OCI-LY7 (cell line): Measurements from ENCODE around the gene VAC14. TPM values are rescaled to one million over a fixed set of nuclear protein-coding genes. Genes with fewer than 3 reads are reported as not detected.
A peak's percentile ranks its signal among the peaks of the same experiment; 100 is the strongest.

Source experiments
- BruUV-seq: library from RNA; stranded (reverse); fragments of 400-500 nt; replicated peaks from 2 replicates; lab custom pipeline; 2021; lab: Mats Ljungman, UMichigan
- CTCF ChIA-PET: fragments of 300-600 bp; sonication (Branson Sonifier 250); formaldehyde crosslinking; loops from one replicate; lab custom pipeline; 2022; ENCODE audit warnings: antibody characterized with exemption; ENCODE audit not compliant: unreplicated experiment; lab: Charles Lee
- POLR2A ChIA-PET: fragments of 300-600 bp; sonication (Branson Sonifier 250); formaldehyde crosslinking; loops from one replicate; lab custom pipeline; 2022; ENCODE audit warnings: antibody characterized with exemption; lab: Charles Lee
- DNase-seq: peaks from one replicate; pipeline ENCODE4 v3.0.0-alpha.2; 2015; ENCODE audit warnings: low spot score
- H2AFZ ChIP-seq: fragments of 200-600 bp; sonication (generic), shearing (Covaris generic); 2 replicates; pipeline ENCODE4 v1.6.1; 2014; ENCODE audit warnings: mild to moderate bottlenecking, antibody characterized with exemption, low read length, moderate library complexity
- H3K27ac ChIP-seq: fragments of 200-600 bp; sonication (generic); 2 replicates; pipeline ENCODE4 v1.5.1; 2014; ENCODE audit warnings: mixed run types, low read depth, mild to moderate bottlenecking, moderate library complexity, low read length, inconsistent platforms; ENCODE audit not compliant: poor library complexity, severe bottlenecking
- H3K36me3 ChIP-seq: fragments of 200-600 bp; sonication (generic); 2 replicates; pipeline ENCODE4 v1.6.1; 2014; ENCODE audit warnings: mild to moderate bottlenecking, antibody characterized with exemption, low read length, moderate library complexity, mixed read lengths; ENCODE audit not compliant: insufficient read depth
- H3K4me1 ChIP-seq: fragments of 200-600 bp; sonication (generic); 2 replicates; pipeline ENCODE4 v1.5.1; 2014; ENCODE audit warnings: mild to moderate bottlenecking, low read length; ENCODE audit not compliant: insufficient read depth, poor library complexity, severe bottlenecking
- H3K4me2 ChIP-seq: fragments of 200-600 bp; sonication (generic); 2 replicates; pipeline ENCODE4 v1.6.1; 2014; ENCODE audit warnings: mild to moderate bottlenecking, low read length
- H3K4me3 ChIP-seq: fragments of 200-600 bp; sonication (generic); 2 replicates; pipeline ENCODE4 v1.5.1; 2014; ENCODE audit warnings: mild to moderate bottlenecking, low read depth, low read length; ENCODE audit not compliant: poor library complexity, severe bottlenecking
- H3K79me2 ChIP-seq: fragments of 200-600 bp; sonication (generic); 2 replicates; pipeline ENCODE4 v1.6.1; 2016; ENCODE audit warnings: low read depth, mild to moderate bottlenecking, low read length, moderate library complexity, mixed read lengths; ENCODE audit not compliant: insufficient read depth
- H3K9me2 ChIP-seq: fragments of 200-600 bp; sonication (generic); 2 replicates; pipeline ENCODE4 v1.6.1; 2016; ENCODE audit warnings: mild to moderate bottlenecking, low read length, mixed read lengths; ENCODE audit not compliant: insufficient read depth
- H3K9me3 ChIP-seq: fragments of 200-600 bp; sonication (generic); 2 replicates; pipeline ENCODE4 v1.6.1; 2014; ENCODE audit warnings: mild to moderate bottlenecking, mixed run types, low read length, mixed read lengths
- H4K20me1 ChIP-seq: fragments of 200-600 bp; sonication (generic); 2 replicates; pipeline ENCODE4 v1.6.1; 2014; ENCODE audit warnings: mild to moderate bottlenecking, antibody characterized with exemption, low read length, moderate library complexity, mixed read lengths; ENCODE audit not compliant: insufficient read depth
- EZH2phosphoT487 ChIP-seq: fragments of 200-600 bp; sonication (generic); IDR thresholded peaks from 2 replicates; pipeline ENCODE4 v1.6.1; 2018; ENCODE audit warnings: low read depth, borderline replicate concordance, mild to moderate bottlenecking, mixed run types, antibody characterized with exemption, low read length, moderate library complexity, mixed read lengths
- intact Hi-C: fragments of 100-400 bp; cut with micrococcal nuclease; formaldehyde crosslinking; loops from one replicate; pipeline ENCODE4 v1.10.0; 2022; ENCODE audit not compliant: unreplicated experiment
- total RNA-seq, 2 experiments: library from RNA; depleted of rRNA in 1 of 2; stranded (reverse); fragments of >200 nt in 1 of 2; shearing (Covaris generic) in 1 of 2; gene quantifications; 2 replicates each; pipeline ENCODE4 v1.2.3, GENCODE V29; 2014 to 2022
- TF ChIP-seq, protein P1 (sequence below): fragments of 200-600 bp; sonication (generic); conservative IDR thresholded peaks from 2 replicates; pipeline ENCODE4 v1.5.1; 2014; ENCODE audit warnings: mild to moderate bottlenecking, antibody characterized with exemption, low read length, moderate library complexity, mixed read lengths

The VAC14 gene
- total RNA-seq, 2 experiments from 2014 or later, result 37.6 to 43.1 TPM

DNA sequence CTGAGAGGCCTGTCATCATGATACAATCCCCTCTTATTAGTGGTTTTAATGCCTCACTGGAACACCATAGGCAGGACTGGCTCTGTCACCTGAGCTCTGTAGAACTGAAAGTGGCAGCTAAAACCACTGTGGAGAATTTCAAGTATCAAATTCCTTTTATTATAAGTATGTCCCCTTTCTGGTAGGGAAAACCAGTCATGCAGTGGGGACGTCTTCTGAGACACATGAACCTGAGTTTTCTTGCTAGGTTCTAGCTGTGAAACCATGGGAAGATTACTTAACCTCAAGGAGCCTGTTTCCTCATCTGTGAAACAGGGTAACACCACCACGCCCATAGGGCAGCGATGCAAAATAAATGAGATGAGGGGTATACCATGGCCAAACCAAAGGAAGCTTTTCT, 4.7 kb downstream of the VAC14 start:
- H3K9me3 ChIP-seq, result no peaks in the 10 kb centered on the region
- no TSS peak for BruUV-seq
- H3K79me2 ChIP-seq, result peaks cover 67% of the 10 kb centered on the region
- no peak overlapping the region for H3K27ac ChIP-seq
- CTCF ChIA-PET, result no interaction called here
- H4K20me1 ChIP-seq, result peaks cover 19% of the 10 kb centered on the region; the same call in 1 of the 2 replicates
- H3K4me1 ChIP-seq, result peaks cover 39% of the 10 kb centered on the region
- H3K4me2 ChIP-seq, result no peak overlapping the region
- POLR2A ChIA-PET, result no interaction called here
- H3K36me3 ChIP-seq, result peaks cover 21% of the 10 kb centered on the region
- TF ChIP-seq, protein P1, sequence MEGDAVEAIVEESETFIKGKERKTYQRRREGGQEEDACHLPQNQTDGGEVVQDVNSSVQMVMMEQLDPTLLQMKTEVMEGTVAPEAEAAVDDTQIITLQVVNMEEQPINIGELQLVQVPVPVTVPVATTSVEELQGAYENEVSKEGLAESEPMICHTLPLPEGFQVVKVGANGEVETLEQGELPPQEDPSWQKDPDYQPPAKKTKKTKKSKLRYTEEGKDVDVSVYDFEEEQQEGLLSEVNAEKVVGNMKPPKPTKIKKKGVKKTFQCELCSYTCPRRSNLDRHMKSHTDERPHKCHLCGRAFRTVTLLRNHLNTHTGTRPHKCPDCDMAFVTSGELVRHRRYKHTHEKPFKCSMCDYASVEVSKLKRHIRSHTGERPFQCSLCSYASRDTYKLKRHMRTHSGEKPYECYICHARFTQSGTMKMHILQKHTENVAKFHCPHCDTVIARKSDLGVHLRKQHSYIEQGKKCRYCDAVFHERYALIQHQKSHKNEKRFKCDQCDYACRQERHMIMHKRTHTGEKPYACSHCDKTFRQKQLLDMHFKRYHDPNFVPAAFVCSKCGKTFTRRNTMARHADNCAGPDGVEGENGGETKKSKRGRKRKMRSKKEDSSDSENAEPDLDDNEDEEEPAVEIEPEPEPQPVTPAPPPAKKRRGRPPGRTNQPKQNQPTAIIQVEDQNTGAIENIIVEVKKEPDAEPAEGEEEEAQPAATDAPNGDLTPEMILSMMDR, result no peak
- TF ChIP-seq EZH2phosphoT487, result no peak
- intact Hi-C loops, result no loop called here
- no peak for DNase-seq
- H3K4me3 ChIP-seq, result no peak overlapping the region
- H2AFZ ChIP-seq, result no peak overlapping the region
- H3K9me2 ChIP-seq, result no peaks in the 10 kb centered on the region

DNA sequence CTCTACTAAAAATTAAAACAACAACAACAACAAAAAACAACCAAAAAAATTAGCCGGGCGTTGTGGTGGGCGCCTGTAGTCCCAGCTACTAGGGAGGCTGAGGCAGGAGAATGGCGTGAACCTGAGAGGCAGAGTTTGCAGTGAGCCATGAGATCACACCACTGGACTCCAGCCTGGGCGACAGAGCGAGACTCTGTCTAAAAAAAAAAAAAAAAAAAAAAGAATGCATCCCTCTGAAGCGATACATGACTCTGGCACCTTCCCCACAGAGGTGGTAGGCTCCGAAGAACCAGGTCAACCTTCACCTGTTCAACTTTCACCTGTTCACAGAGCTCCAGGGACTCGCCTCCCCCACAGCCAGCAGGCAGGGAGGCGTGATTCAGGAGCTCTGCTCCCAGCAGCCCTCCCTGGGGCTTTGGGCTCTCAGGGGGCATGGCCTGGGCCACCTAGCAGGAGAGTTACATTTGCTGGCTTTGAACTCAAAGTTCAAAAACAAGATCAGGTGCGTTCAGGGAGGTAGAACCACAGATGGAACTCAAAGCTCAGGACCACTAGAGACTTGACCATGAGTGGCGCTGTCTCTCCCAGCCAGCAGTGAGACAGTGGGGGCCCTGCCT, 5.6 kb downstream of the VAC14 start:
- CTCF ChIA-PET, result no interaction called here
- intact Hi-C loops, result no loop called here
- Histone ChIP-seq H4K20me1 (peaks cover 19% of the 10 kb centered on the region; the same call in 1 of the 2 replicates), H3K27ac (no peak overlapping the region), H3K9me2 (no peaks in the 10 kb centered on the region), H3K36me3 (peaks cover 21% of the 10 kb centered on the region), H2AFZ (no peak overlapping the region), H3K79me2 (peaks cover 66% of the 10 kb centered on the region), H3K4me3 (no peak overlapping the region), H3K4me2 (peak overlapping the region; percentile 15; the same call in 1 of the 2 replicates), H3K9me3 (no peaks in the 10 kb centered on the region), H3K4me1 (peaks cover 37% of the 10 kb centered on the region)
- no peak for TF ChIP-seq EZH2phosphoT487
- TF ChIP-seq, protein P1, result peak; percentile 36; the same call in 1 of the 2 replicates
- POLR2A ChIA-PET, result interaction anchor here (0.6 to 0.7 kb wide), 2 partner anchors 113 to 1094 kb away, joined by 3 to 4 read pairs; no protein-coding TSS in a partner anchor
- DNase-seq, result no peak
- no TSS peak for BruUV-seq

DNA sequence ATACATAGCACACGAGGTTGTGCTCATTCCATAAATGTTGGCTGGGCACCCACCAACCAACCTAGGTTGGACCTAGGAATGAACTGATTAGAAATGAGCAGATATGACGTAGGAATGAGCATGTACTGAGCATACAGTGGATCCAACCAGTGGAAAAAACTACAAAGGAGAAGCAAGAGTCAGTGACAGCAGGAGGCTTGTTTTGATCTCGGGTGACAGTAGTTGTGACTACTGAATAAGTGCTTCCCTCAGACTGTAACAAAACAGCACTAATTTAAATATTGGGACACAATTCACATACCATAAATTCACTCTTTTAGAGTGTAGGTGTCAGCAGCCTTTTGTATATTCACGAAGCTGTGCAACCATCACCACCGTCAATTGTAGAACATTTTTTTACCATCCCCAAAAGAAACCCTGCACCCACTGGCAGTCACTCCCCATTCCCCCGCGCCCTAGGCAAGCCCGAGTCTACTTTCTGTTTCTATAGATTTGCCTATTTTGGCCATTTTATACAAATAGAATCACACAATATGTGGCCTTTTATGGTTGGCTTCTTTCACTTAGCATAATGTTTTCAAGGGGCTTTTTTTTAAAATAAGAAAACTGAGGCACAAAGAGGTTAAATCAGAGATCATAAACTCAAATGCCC, 7.0 kb downstream of the VAC14 start:
- peak overlapping the region; percentile 46 for H3K4me2 ChIP-seq
- ChIA-PET POLR2A (no interaction called here), CTCF (no interaction called here)
- peaks cover 21% of the 10 kb centered on the region for H3K36me3 ChIP-seq
- peaks cover 23% of the 10 kb centered on the region for H3K4me1 ChIP-seq
- peaks cover 51% of the 10 kb centered on the region; the same call in 1 of the 2 replicates for H3K79me2 ChIP-seq
- TF ChIP-seq, protein P1, result no peak
- TF ChIP-seq EZH2phosphoT487, result no peak
- BruUV-seq, result no TSS peak
- DNase-seq, result no peak
- H3K27ac ChIP-seq, result no peak overlapping the region
- peaks cover 19% of the 10 kb centered on the region; the same call in 1 of the 2 replicates for H4K20me1 ChIP-seq
- H3K9me3 ChIP-seq, result no peaks in the 10 kb centered on the region
- H3K9me2 ChIP-seq, result no peaks in the 10 kb centered on the region
- H2AFZ ChIP-seq, result no peak overlapping the region
- intact Hi-C loops, result no loop called here
- no peak overlapping the region for H3K4me3 ChIP-seq
